Fibroblast of peridontal ligament (primary cell): ENCODE data around the gene TPCN1.
A peak's percentile ranks its signal among the peaks of the same experiment; 100 is the strongest.

Experiments
- DNase-seq: peaks from one replicate; pipeline ENCODE4 v3.0.0-alpha.2; 2010; ENCODE audit errors: extremely low read depth

TPCN1 gene

GRCh38 chr12:113226696-113227568 is 5.7 kb downstream of the TPCN1 start:
- no peak for DNase-seq

- DNase-seq, result no peak
These were observed 6.6 kb downstream of the TPCN1 start for GRCh38 chr12:113227686-113228391.

- DNase-seq, result no peak
These were observed 7.2 kb downstream of the TPCN1 start for GRCh38 chr12:113228394-113229028.

GRCh38 chr12:113230315-113231234 is 9.3 kb downstream of the TPCN1 start:
- DNase-seq, result no peak

- DNase-seq, result no peak
These were observed 10.2 kb downstream of the TPCN1 start for GRCh38 chr12:113231235-113232088.

GRCh38 chr12:113232089-113232839 is 11.0 kb downstream of the TPCN1 start:
- DNase-seq, result no peak

- no peak for DNase-seq
These were observed 11.7 kb downstream of the TPCN1 start for GRCh38 chr12:113232840-113233585.

- DNase-seq, result no peak
These were observed 12.7 kb downstream of the TPCN1 start for GRCh38 chr12:113233967-113234366.

- DNase-seq, result no peak
These were observed 13.2 kb downstream of the TPCN1 start for GRCh38 chr12:113234483-113234882.

GRCh38 chr12:113235976-113236375 is 14.7 kb downstream of the TPCN1 start:
- no peak for DNase-seq

- DNase-seq, result no peak
These were observed 15.5 kb downstream of the TPCN1 start for GRCh38 chr12:113236539-113237399.

GRCh38 chr12:113237748-113238147 is 16.5 kb downstream of the TPCN1 start:
- DNase-seq, result no peak

- DNase-seq, result no peak
These were observed 17.0 kb downstream of the TPCN1 start for GRCh38 chr12:113238309-113238708.

GRCh38 chr12:113239288-113239771 is 18.1 kb downstream of the TPCN1 start:
- no peak for DNase-seq

- no peak for DNase-seq
These were observed 18.6 kb downstream of the TPCN1 start for GRCh38 chr12:113239811-113240331.

- DNase-seq, result no peak
These were observed 19.1 kb downstream of the TPCN1 start for GRCh38 chr12:113240395-113240794.

- peak; percentile 87 for DNase-seq
These were observed 20.1 kb downstream of the TPCN1 start for GRCh38 chr12:113241191-113242025.
